Measurements from ENCODE around the gene SAP130. TPM values are rescaled to one million over a fixed set of nuclear protein-coding genes. Genes with fewer than 3 reads are reported as not detected.

Gene SAP130
- total and polyA plus RNA-seq, 2 of the 4 experiments (the other 2 are of a cell fraction) = 6.1 to 17.1 TPM

GRCh38 chr2:127913808-127914457 is 113.9 kb downstream of the SAP130 start:
- no peak for ATAC-seq (ENCODE audit: low read depth)
- H3K9ac ChIP-seq (ENCODE audit: low read depth, low read length) = no peak overlapping the region
- H3K9me1 ChIP-seq (ENCODE audit: insufficient read depth, low read length) = no peaks in the 10 kb centered on the region
- H3K9me3 ChIP-seq (ENCODE audit: control insufficient read depth, insufficient read depth, low read length) = no peaks in the 10 kb centered on the region
- H3K56ac ChIP-seq (ENCODE audit: extremely low read depth, insufficient read depth, low read length) = no peak overlapping the region
- TF ChIP-seq CTCF (conservative IDR thresholded peaks at IDR 0.05; ENCODE audit: low read depth, low read length) (no peak), BHLHE40 (IDR thresholded peaks at IDR 0.05; ENCODE audit: low read depth, low read length) (no peak), MAZ (IDR thresholded peaks at IDR 0.05; ENCODE audit: borderline replicate concordance, low read depth, low read length) (no peak), RAD21 (IDR thresholded peaks at IDR 0.05; ENCODE audit: low read length) (no peak), SMC3 (IDR thresholded peaks at IDR 0.05; ENCODE audit: low read depth, low read length) (no peak), CEBPB (IDR thresholded peaks at IDR 0.05; ENCODE audit: low read depth, low read length) (no peak), RCOR1 (IDR thresholded peaks at IDR 0.05; ENCODE audit: insufficient replicate concordance, low read length) (no peak), CHD1 (IDR thresholded peaks at IDR 0.05; ENCODE audit: low read depth, low read length) (no peak)
- no peak overlapping the region for H2BK20ac ChIP-seq (ENCODE audit: low read depth, low read length)
- H2AFZ ChIP-seq (replicated peaks; ENCODE audit: low read length, poor library complexity) = no peak overlapping the region
- H2BK15ac ChIP-seq (ENCODE audit: low read depth, low read length) = no peak overlapping the region
- H3K36me3 ChIP-seq (ENCODE audit: control insufficient read depth, insufficient read depth, low read length) = no peaks in the 10 kb centered on the region
- H2AK5ac ChIP-seq (ENCODE audit: low read depth, low read length) = no peak overlapping the region
- no peak overlapping the region for H3K27ac ChIP-seq (ENCODE audit: insufficient read depth, low read length)
- CTCF ChIA-PET = no interaction called here
- H3K27me3 ChIP-seq (ENCODE audit: control insufficient read depth, insufficient read depth, low read length) = no peaks in the 10 kb centered on the region; the same call in 1 of the 2 replicates
- BruUV-seq (replicated peaks) = no TSS peak
- no peak overlapping the region for H4K5ac ChIP-seq (ENCODE audit: low read depth, low read length)
- H4K91ac ChIP-seq (ENCODE audit: insufficient read depth, low read depth, low read length) = no peak overlapping the region
- H3K18ac ChIP-seq (ENCODE audit: low read depth, low read length) = no peak overlapping the region
- no peak overlapping the region for H4K8ac ChIP-seq (ENCODE audit: low read depth in 2 of 2, low read length in 2 of 2)
- no peaks in the 10 kb centered on the region for H4K20me1 ChIP-seq (ENCODE audit: insufficient read depth, low read length)
- intact Hi-C loops (cut with micrococcal nuclease) = no loop called here
- in situ Hi-C loops (cut with MboI; ENCODE audit: low sequenced_read_pairs) = no loop called here
- no peak for DNase-seq
- no peaks in the 10 kb centered on the region for H3K79me1 ChIP-seq (ENCODE audit: low read depth in 1 of 2, low read length in 2 of 2)
- no peak overlapping the region for H3K23ac ChIP-seq (ENCODE audit: low read depth, low read length)
- no peak overlapping the region for H3K4ac ChIP-seq (ENCODE audit: low read depth, low read length)
- dilution Hi-C loops (cut with HindIII; ENCODE audit: low sequenced_read_pairs, unreplicated experiment) = no loop called here
- no peak overlapping the region for H3K4me3 ChIP-seq (ENCODE audit: insufficient read depth, low read depth, low read length)
- H2AK9ac ChIP-seq (replicated peaks; ENCODE audit: low read depth, low read length, poor library complexity) = no peak overlapping the region
- POLR2A ChIA-PET (ENCODE audit: unreplicated experiment) = no interaction called here
- WGBS, 2 experiments (ENCODE audit: extremely low coverage in 2 of 2, insufficient read length in 1 of 2) = no CpG with 5 or more reads among the region's 8 CpGs
- H3K4me1 ChIP-seq (ENCODE audit: control insufficient read depth, insufficient read depth, low read length) = no peaks in the 10 kb centered on the region
- no peak overlapping the region for H3K14ac ChIP-seq (replicated peaks; ENCODE audit: low read depth, low read length)
- no peak overlapping the region for H2BK120ac ChIP-seq (ENCODE audit: low read depth, low read length)
- H2BK5ac ChIP-seq (ENCODE audit: low read depth, low read length, poor library complexity, severe bottlenecking) = no peak overlapping the region
- no peak overlapping the region for H3K4me2 ChIP-seq (ENCODE audit: low read depth, low read length)

Data from IMR-90 (cell line).